Measurements from ENCODE around the gene ITPRIPL2.
A peak's percentile ranks its signal among the peaks of the same experiment; 100 is the strongest.

The ITPRIPL2 gene

GRCh38 chr16:19152042-19152441, 38.3 kb downstream of the ITPRIPL2 start:
- no peak for TF ChIP-seq PKNOX1 (IDR thresholded peaks at IDR 0.05)
- TF ChIP-seq FOXM1 (IDR thresholded peaks at IDR 0.05; ENCODE audit: borderline replicate concordance) = no peak
- CTCF ChIA-PET = no interaction called here
- no peak for DNase-seq (ENCODE audit: extremely low spot score)
- POLR2A ChIA-PET = no interaction called here

GRCh38 chr16:19153876-19154275, 40.1 kb downstream of the ITPRIPL2 start:
- no peak for TF ChIP-seq ARNT (IDR thresholded peaks at IDR 0.05)
- no peak for TF ChIP-seq FOXA1 (IDR thresholded peaks at IDR 0.05)
- TF ChIP-seq FOXM1 (IDR thresholded peaks at IDR 0.05; ENCODE audit: borderline replicate concordance) = peak; percentile 36; the same call in 1 of the 2 replicates
- no peak for TF ChIP-seq BHLHE40 (IDR thresholded peaks at IDR 0.05; ENCODE audit: borderline replicate concordance)
- no peak for TF ChIP-seq NFRKB (IDR thresholded peaks at IDR 0.05)
- peak; percentile 69 for TF ChIP-seq L3MBTL2 (conservative IDR thresholded peaks at IDR 0.05)
- peak; percentile 62; the same call in 1 of the 2 replicates for TF ChIP-seq CTBP1 (IDR thresholded peaks at IDR 0.05; ENCODE audit: borderline replicate concordance)
- TF ChIP-seq ZNF384 (IDR thresholded peaks at IDR 0.05) = no peak
- no peak for TF ChIP-seq LEF1 (IDR thresholded peaks at IDR 0.05; ENCODE audit: borderline replicate concordance)
- no peak for TF ChIP-seq FOXK2 (IDR thresholded peaks at IDR 0.05)
- TF ChIP-seq SP1 (IDR thresholded peaks at IDR 0.05) = no peak
- TF ChIP-seq HDGF (IDR thresholded peaks at IDR 0.05; ENCODE audit: borderline replicate concordance) = no peak
- TF ChIP-seq TARDBP (IDR thresholded peaks at IDR 0.05) = no peak
- CTCF ChIA-PET = no interaction called here
- DNase-seq (ENCODE audit: extremely low spot score) = peak; percentile 56
- POLR2A ChIA-PET = no interaction called here

- ChIA-PET POLR2A (no interaction called here), CTCF (interaction anchor here (0.7 kb wide), 1 partner anchor 95 kb away, joined by 3 read pairs; the partner anchor contains the start of gene COQ7)
- DNase-seq (ENCODE audit: extremely low spot score) = no peak
- TF ChIP-seq FOXA1 (IDR thresholded peaks at IDR 0.05) (no peak), BHLHE40 (IDR thresholded peaks at IDR 0.05; ENCODE audit: borderline replicate concordance) (no peak), ELF4 (IDR thresholded peaks at IDR 0.05) (no peak), NFRKB (IDR thresholded peaks at IDR 0.05) (no peak), L3MBTL2 (conservative IDR thresholded peaks at IDR 0.05) (no peak)
Measured at GRCh38 chr16:19162085-19162484, 48.3 kb downstream of the ITPRIPL2 start.

GRCh38 chr16:19163215-19163614, 49.5 kb downstream of the ITPRIPL2 start:
- ChIA-PET POLR2A (no interaction called here), CTCF (interaction anchor here (0.7 kb wide), 1 partner anchor 213 kb away, joined by 6 read pairs; no protein-coding TSS in a partner anchor)
- TF ChIP-seq NFRKB (IDR thresholded peaks at IDR 0.05) (no peak), BHLHE40 (IDR thresholded peaks at IDR 0.05; ENCODE audit: borderline replicate concordance) (no peak), FOXM1 (IDR thresholded peaks at IDR 0.05; ENCODE audit: borderline replicate concordance) (no peak), FOXK2 (IDR thresholded peaks at IDR 0.05) (no peak), SUZ12 (IDR thresholded peaks at IDR 0.05) (no peak), HDGF (IDR thresholded peaks at IDR 0.05; ENCODE audit: borderline replicate concordance) (no peak), TARDBP (IDR thresholded peaks at IDR 0.05) (no peak), PKNOX1 (IDR thresholded peaks at IDR 0.05) (no peak), CTBP1 (IDR thresholded peaks at IDR 0.05; ENCODE audit: borderline replicate concordance) (no peak), ZNF384 (IDR thresholded peaks at IDR 0.05) (no peak), L3MBTL2 (conservative IDR thresholded peaks at IDR 0.05) (no peak), ARNT (IDR thresholded peaks at IDR 0.05) (no peak), SP1 (IDR thresholded peaks at IDR 0.05) (no peak), LEF1 (IDR thresholded peaks at IDR 0.05; ENCODE audit: borderline replicate concordance) (no peak), FOXA1 (IDR thresholded peaks at IDR 0.05) (no peak)
- no peak for DNase-seq (ENCODE audit: extremely low spot score)

- ChIA-PET POLR2A (no interaction called here), CTCF (interaction anchor here (0.5 to 1.2 kb wide), 2 partner anchors 17 to 21 kb away, joined by 3 to 7 read pairs; no protein-coding TSS in a partner anchor)
- TF ChIP-seq ZNF384 (IDR thresholded peaks at IDR 0.05) (no peak), HDGF (IDR thresholded peaks at IDR 0.05; ENCODE audit: borderline replicate concordance) (no peak), CTBP1 (IDR thresholded peaks at IDR 0.05; ENCODE audit: borderline replicate concordance) (no peak), PKNOX1 (IDR thresholded peaks at IDR 0.05) (no peak), L3MBTL2 (conservative IDR thresholded peaks at IDR 0.05) (no peak), BHLHE40 (IDR thresholded peaks at IDR 0.05; ENCODE audit: borderline replicate concordance) (no peak), ARNT (IDR thresholded peaks at IDR 0.05) (no peak), TARDBP (IDR thresholded peaks at IDR 0.05) (no peak), NFRKB (IDR thresholded peaks at IDR 0.05) (no peak), SP1 (IDR thresholded peaks at IDR 0.05) (no peak), ELF4 (IDR thresholded peaks at IDR 0.05) (no peak), FOXM1 (IDR thresholded peaks at IDR 0.05; ENCODE audit: borderline replicate concordance) (no peak)
- DNase-seq (ENCODE audit: extremely low spot score) = no peak
Measured at GRCh38 chr16:19164285-19164684, 50.5 kb downstream of the ITPRIPL2 start.

GRCh38 chr16:19165101-19165500, 51.3 kb downstream of the ITPRIPL2 start:
- CTCF ChIA-PET = interaction anchor here (1.2 kb wide), 1 partner anchor 16 kb away, joined by 3 read pairs; no protein-coding TSS in a partner anchor

More at GRCh38 chr16:19165101-19165500, 51.3 kb downstream of the ITPRIPL2 start:
- POLR2A ChIA-PET = no interaction called here
- DNase-seq (ENCODE audit: extremely low spot score) = no peak
- no peak for TF ChIP-seq TARDBP (IDR thresholded peaks at IDR 0.05)
- TF ChIP-seq CTBP1 (IDR thresholded peaks at IDR 0.05; ENCODE audit: borderline replicate concordance) = no peak
- no peak for TF ChIP-seq SUZ12 (IDR thresholded peaks at IDR 0.05)
- TF ChIP-seq SP1 (IDR thresholded peaks at IDR 0.05) = no peak
- no peak for TF ChIP-seq ZNF384 (IDR thresholded peaks at IDR 0.05)
- TF ChIP-seq LEF1 (IDR thresholded peaks at IDR 0.05; ENCODE audit: borderline replicate concordance) = no peak
- TF ChIP-seq ELF4 (IDR thresholded peaks at IDR 0.05) = no peak
- no peak for TF ChIP-seq BHLHE40 (IDR thresholded peaks at IDR 0.05; ENCODE audit: borderline replicate concordance)
- no peak for TF ChIP-seq FOXA1 (IDR thresholded peaks at IDR 0.05)
- TF ChIP-seq PKNOX1 (IDR thresholded peaks at IDR 0.05) = no peak
- no peak for TF ChIP-seq NFRKB (IDR thresholded peaks at IDR 0.05)
- no peak for TF ChIP-seq FOXM1 (IDR thresholded peaks at IDR 0.05; ENCODE audit: borderline replicate concordance)
- TF ChIP-seq ARNT (IDR thresholded peaks at IDR 0.05) = no peak
